GM18907 (cell line): ENCODE results near the gene RAB17.
"Not testable (repeated sequence)": the region's sequence is repeated elsewhere in the genome, so short reads cannot be mapped to it uniquely, and the experiment has no call there.

ENCODE experiments used
- ATAC-seq: cut with Tn5 transposase; IDR thresholded peaks from one replicate; pipeline ENCODE4 v1.9.1; 2021; ENCODE audit warnings: mild to moderate bottlenecking, moderate library complexity; ENCODE audit not compliant: unreplicated experiment

Gene RAB17

DNA sequence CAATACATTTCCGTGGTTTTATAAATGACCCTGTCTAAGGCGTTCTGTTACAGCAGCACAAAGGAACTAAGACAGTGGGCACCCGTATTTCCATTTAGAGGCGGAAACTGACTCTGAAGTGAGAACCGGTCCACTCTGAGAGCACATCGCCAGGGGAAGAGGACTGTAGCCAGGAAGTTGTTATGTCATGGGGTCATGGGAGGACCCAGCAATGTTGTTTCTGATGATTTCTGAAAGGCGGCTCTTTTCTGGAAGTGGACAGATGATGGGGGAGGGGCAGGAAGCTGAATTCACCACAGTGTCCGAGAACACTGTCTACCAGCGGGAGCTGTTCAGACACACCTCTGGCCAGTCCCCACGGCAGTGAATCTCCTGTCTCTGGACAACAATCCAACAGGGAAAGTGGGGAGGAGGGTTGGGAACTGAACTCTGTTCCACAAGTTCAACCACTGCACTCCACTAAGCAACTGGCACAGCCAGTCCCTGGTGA is 34.7 kb upstream of the RAB17 start:
- no peak for ATAC-seq

DNA sequence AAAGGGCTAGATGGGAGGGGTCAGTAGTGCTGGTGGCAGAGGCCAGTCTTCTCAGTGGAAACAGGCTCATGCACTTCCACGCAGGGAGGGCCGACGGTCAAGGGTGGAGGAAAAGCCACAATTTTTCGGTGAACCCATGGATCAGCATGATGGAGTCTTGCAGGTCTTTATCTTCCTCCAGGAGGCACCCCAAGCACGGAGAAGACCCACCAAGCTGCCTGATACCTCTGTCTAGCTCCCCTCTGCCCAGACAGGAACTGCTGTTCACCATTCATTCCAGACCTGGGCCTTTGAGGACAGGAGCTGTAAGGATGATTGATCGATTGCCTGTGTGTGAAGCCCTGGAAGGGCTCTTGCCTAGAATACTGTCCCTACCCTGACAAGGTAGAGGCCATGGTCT is 34.0 kb upstream of the RAB17 start:
- ATAC-seq, result no peak

DNA sequence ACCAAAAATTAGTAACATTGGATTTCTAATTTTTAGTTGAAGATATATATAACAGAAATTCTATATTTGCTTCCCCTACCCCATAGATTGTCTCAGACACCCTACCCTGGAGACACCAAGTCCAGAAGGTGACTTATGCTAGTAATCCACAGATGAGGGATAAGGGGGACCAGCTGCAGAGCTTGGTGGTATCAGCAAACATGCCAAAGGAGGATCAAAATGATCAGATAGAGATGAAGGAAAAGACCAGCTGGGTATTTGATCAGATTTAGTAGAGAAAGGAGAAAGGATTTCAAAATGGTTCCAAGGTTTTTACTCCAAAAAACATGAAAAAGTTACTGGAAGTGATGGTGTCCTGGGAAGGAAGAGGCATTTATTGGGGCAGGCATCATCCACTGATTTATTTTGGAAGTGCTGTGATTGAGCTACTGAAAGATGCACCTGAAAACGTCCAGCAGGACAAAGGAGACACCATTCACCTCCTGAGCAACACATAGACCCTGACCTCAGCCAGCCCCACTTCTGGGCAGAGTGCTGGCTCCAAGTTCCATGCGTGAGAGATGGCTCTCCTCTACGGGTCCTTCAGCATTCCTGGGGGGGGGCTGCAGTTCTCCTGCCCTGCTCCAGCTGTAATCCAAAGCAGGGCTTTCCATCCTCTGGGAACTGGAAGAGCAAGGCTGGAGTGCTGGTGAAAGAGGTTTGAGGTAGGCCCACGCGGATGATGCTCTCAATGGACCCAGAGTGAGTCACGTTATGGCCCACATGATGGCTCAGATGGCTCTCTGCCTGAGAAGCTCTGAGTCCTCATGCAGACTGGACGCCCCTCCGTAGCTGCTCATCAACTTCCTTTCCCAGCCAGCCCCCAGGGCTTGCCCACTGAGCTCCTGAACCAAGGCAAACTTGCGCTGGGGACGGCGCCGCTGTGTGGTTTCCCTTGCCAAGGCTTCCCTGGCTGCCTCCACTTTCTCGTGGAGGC is 33.2 kb upstream of the RAB17 start:
- ATAC-seq, result no peak

DNA sequence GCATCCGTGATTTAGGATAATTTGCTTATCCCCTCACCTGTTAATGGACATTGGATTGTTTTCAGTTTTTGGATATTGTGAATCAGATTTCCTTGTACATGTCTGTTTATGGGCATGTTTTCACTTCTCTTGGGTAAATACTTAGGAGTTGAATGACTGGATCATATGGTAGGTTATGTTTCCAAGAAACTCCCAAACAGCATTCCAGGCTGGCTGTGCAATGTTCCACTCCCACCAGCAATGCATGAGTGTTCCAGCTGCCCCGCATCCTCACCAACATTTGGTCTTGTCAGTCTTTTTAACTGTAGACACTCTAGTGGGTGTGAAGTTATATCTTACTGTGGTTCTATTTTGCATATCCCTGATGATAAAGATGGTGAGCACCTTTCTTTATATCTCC is 27.9 kb upstream of the RAB17 start:
- no peak for ATAC-seq

DNA sequence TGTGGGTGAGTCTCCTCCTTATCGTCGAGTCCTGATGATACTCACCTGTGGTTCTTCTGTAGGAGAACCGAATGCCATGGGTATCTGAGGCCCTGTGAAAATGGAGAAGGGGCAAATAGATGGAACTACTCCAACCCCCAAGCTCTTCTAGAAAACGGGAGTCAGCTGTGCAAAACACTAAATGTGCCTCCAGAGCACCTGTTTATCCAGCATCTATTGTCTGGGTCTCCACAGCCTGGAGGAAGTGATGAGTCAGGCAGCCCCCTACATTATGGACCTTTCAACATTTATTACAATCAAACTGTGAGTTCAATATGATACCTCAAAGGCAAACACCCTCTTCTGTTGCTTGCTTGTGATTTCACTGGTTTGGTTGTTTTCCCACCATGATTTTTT is 27.1 kb upstream of the RAB17 start:
- ATAC-seq, result no peak

DNA sequence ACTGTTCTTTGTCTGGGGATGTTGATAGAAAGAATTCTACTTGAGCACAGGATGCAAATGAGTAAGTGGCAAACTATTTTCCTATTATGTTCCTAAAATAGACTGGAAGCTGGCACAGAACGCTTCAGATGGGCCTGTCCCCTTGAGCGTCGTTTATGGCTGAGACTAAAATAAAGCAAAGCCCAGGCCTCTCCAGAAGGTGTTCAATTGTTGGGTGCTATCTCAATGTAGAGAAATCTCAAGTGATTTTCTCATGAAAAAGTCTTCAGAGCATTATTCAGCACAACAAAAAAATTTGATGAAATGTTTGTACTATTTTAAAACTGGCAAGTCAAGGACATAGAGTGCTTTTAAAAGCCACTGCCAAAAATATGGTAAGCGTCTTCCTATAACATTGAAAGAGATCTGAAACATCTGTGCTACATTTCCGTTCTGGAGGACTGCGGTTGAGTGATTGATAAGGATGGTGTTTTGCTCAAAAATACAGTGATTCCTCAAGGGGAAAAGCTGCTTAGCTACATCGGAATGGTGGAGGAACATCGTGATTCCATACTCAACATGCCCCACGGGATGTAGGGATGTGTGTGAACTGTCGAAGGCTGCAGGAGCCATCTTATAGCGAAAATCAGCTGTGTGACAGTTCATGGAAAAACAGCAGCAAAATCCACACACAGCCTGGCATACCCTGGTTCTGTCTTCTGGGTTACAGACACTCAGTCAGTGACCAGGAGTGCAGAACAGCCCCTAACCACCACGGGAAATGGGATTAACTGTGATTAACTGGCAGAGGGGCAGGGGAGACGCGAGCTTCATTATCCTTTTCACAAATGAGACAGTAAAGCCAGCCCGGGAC is 26.4 kb upstream of the RAB17 start:
- no peak for ATAC-seq

DNA sequence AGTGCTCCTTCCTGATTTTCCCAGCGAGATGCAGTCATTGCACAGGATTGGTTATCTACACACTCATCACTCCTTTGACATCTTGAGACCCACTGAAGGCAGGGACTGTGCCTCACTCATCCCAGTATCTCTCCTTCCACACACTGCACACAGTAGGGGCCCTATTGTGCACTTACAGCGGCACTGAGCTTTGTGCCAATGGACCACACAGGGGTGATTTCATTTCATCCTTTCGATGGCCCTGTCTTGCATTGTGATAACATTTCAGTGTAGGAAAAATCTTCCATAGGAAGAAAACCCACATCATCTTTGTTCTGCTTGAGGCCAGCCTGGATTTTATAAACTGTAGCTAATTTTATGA is 25.8 kb upstream of the RAB17 start:
- no peak for ATAC-seq

DNA sequence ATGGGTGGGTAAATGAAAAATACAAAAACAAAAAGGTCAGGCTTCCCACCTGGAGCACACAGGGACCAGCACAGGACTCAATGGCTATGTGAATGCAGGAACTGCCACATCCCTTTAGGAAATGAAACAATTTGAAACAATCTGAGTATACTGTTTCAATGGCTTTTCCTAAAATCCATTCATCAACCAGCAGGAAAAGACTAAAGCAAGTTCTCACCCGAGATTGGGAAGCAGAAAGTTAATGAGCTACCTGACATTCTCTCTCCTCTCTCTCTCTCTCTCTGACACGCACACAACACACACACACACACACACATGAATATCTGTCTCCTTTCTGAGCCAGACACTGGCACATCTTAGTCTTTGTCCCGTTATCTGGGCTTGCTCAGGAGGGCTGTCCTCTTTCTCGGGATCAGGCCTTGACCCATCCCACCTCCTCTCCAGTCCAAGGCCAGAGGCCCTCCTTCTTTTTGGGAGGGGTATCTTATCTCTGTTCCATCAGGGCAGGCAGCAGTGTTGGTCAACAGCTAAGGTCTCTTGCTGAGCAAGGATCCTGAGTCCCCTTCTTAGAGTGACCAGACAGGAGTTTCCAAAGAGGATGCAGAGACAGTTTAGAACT is 25.2 kb upstream of the RAB17 start:
- no peak for ATAC-seq

DNA sequence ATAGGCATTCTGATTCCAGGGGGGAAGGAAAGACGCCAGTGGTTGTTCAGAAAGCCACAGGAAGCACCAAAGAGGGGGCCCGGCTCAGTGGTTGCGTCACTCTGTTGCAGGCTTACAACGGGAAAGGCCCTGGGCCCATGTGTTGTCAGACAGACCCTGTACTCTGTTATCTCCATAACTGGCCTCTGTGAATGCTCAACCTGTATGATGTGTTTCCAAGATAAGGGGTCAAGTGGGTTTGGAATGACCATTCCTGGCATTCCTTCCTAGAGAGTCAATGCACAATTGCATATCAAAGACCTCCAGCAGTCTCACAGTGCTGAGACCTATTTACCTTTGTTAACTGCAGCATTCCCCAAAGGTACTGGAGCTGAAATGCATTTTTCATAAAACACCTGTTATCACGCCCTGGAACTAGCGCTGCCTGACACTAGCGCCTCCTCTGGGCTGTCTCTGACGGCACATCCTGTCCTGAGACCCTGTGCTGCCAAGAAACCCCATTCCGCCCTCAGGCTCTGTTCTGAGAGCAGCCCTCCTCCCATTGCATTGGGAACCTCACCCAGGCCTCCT is 23.7 kb upstream of the RAB17 start:
- no peak for ATAC-seq

DNA sequence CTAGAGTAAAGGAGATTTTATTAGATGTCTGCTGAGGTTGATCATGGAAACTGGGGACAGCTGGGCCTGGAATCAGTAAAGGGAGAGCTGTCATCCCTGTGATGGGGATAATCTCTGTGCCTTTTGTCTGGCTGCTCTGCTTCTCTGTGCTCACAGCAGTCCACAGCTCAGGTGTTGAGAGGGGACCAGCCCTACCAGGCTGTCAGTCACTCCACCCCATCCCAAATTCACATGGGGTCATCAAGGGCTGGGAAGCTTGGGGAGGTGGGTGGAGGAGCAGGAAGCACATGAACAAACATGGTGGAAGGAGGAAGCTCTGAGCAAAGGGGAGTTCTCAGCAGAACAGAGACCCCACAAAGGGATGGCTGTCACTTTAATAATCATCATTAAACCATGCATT is 23.1 kb upstream of the RAB17 start:
- no peak for ATAC-seq

DNA sequence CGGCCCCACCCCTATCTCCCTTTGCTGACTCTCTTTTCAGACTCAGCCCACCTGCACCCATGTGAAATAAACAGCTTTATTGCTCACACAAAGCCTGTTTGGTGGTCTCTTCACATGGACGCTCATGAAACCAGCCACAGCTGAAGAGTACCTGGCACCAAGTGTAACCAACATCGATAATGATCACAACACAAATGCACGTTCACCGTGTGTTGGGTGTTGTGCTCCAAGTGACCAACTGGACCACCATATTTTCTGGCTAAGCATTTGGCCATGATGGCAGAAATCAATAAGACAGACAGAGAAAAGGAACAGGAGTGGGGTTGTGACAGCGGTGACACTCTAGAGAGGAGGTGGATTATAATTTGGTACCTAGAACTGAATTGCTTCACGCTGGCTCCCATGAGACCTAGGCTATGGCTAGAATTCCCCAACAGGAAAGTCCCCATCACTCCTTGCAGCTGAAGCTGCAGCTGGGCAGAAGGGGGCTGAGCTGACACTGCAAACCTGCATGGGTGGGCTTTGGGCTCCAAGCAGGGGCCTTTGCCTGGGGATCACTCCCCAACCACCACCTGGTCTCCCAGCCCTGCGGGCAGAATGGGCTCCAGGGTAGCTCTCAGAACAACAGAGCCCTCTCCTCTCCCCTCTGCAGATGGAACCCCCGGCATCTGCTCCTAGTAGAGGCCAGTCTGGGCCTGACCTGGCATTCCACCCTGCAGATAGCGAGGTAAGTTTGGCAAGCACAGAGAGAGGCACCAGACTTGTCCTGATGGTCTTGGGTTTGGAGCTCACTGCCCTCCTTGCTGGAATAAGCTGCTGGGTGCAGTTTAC is 22.2 kb upstream of the RAB17 start:
- no peak for ATAC-seq

DNA sequence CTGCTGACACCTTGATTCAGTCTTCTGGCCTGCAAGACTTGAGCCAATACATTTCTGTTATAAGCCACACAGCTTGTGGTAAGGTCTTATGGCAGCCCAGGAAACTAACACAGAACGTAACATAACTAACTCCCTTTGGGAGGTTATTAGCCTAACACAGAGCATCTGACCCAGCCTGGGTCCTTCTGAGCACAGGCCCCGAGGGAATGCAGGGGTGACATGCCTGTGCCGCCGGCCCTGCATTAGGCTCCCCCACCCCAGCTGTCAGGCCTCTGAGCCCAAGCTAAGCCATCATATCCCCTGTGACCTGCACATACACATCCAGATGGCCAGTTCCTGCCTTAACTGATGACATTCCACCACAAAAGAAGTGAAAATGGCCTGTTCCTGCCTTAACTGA is 16.0 kb upstream of the RAB17 start:
- not testable (repeated sequence) for ATAC-seq

DNA sequence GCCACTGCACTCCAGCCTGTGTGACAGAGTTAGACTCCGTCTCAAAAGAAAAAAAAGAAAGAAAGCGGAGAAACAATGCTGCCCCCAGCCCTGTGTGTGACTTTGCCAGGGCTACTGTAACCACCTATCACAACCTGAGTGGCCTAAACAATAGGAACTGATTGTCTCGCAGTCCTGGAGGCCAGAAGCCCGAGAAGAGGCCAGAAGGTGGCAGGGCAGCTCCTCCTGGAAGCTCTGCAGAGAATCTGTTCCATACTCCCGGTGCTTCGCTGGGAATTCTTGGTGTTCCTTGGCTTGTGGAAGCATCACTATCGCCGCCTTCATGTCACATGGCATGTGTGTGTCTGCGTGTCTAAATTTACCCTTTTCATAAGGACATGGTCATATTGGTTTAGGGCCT is 14.4 kb upstream of the RAB17 start:
- no peak for ATAC-seq

DNA sequence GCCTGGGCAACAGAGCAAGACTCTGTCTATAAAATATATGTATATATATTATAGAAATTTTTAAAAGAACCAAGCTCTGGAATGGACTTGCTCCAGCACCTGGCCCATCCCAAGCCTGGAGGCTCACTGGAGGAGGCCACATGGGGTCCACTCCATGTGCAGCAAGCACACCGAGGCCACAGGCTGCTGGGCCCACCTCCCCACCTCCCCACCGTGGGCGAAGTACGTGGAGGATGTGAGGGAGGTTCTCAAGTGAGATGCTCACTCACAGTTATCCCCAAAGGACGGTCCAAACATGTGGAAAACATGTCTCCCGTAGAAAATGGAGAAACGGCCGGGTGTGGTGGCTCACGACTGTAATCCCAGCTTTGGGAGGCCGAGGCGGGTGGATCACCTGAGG is 13.9 kb upstream of the RAB17 start:
- no peak for ATAC-seq

DNA sequence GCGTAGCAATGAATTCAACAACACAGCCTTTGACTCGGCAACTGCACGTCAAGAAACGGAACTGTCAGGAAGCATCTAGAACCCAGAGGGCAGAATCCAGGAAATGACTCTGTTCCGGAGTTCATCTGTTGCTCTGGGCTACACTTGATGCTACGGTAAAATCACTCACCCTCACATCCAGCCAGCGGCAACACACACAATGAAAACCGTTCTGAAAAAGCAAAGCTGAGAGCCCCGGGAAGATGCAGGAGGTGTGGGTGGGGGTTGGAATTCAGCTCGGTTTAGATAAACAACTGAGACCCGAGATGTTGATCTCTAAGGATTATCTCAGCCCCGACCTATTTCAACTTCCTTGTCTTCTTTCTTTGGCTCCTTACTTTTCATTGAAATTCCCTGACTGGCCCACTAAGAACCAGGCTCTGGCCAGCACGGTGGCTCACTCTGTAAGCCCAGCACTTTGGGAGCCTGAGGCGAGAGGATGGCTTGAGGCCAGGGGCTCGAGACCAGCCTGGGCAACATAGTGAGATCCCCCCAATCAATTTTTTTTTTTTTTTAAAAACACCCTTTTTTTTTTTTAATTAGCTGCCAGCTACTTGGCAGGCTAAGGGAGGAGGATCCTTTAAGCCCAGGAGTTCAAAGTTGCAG is 13.3 kb upstream of the RAB17 start:
- ATAC-seq, result no peak

DNA sequence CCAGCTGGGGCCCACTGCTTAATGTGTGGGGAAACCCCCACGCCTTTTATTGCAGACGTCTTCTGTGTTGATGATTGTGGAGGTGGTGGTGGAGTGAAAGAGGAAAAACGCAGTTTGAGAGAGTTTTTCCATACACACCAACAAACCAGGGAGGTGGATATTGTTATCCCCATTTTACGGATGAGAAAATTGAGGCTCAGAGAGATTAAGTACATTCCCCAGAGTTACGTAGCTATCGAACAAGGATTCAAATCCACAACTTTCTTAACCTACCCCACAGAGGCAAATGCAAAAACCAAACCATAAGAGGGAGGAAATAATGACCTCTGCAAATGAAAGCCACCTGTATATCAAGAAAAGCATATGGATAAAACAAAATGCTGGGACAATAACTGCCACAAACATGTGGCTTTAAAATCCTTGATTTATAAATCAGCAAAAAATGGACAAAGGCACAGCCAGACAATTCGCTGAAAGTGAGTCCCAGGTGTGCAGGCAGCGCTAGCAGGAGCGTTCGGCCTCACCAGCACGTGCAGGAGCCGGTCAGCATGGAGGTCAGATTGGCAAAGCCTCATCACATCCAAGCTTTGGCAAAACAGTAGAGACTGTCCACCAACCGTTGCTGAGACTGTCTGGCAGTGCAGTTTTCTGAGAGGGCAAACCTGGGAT is 12.6 kb upstream of the RAB17 start:
- ATAC-seq, result no peak

DNA sequence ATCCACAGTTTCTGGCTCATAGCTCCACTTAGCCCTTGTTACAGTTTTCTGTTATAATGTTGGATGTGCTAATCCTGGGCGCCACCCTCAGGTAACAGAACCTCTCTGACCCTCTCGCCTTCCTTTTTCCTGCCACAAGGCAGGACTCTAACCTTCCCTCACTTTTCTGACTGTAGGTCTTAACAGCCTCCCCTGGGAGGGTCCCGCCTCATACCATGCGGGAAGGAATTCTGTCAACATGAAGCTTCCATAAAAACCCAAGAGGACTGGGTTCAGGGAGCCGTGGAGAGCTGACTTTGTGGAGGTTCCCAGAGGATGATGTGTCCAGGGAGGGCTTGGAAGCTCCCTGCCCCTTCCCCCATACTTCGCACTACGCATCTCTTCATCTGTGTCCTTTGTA is 11.9 kb upstream of the RAB17 start:
- no peak for ATAC-seq

DNA sequence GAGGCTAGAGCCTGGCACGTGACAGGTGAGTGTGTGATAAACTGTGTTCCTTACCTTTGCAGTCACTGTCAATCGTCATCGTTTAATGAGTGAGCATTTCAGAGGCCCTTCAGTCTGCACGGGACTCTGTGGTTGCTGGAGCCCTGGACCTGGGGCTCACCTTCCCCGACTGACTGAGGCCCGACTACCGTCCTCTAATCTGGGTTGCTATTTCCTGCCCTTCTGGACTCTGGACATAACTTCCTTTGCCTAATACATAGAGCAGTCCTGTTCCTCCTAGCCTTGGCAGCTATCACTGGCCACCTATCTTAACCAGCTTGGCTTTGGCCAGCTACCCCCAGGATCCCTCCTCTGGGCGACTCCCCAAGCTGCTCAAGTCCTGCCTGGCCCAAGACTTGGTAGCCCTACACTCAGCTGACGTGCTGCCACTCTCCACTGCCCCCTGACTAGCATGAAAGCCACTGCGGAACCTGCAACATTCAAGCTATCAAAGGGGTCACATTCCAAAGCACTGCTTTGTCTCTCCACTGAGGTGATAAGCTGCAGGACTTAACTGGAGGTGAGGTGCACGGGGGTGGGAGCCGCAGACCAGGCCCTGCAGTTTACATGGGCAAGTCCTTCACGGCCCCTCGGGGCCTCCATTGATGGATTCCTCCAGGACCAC is 11.1 kb upstream of the RAB17 start:
- ATAC-seq, result no peak
